CD14-positive monocyte (primary cell): Measurements from ENCODE around the gene CLDN20. TPM values are rescaled to one million over a fixed set of nuclear protein-coding genes. Genes with fewer than 3 reads are reported as not detected.

Experiments used
- DNase-seq, 3 donors: peaks; one replicate each; pipeline ENCODE4 v3.0.0-alpha.2; 2011 to 2022
- H2AFZ ChIP-seq: 2 replicates; pipeline ENCODE4 v1.6.0; 2012; ENCODE audit warnings: mild to moderate bottlenecking, low read depth, low read length, inconsistent platforms; ENCODE audit not compliant: insufficient read depth, poor library complexity, severe bottlenecking
- H3K27ac ChIP-seq, 2 donors: 1 replicate in 1 of 2; 2 replicates in 1 of 2; pipeline ENCODE4 v1.5.1; 2012 to 2013; ENCODE audit warnings: low read length in 2 of 2, control low read depth in 1 of 2, inconsistent platforms in 1 of 2, low read depth in 1 of 2, mild to moderate bottlenecking in 1 of 2
- H3K27me3 ChIP-seq, 2 donors: one replicate each; pipeline versions ENCODE4 v1.6.0 to v1.6.1; 2011 to 2013; ENCODE audit warnings: low read length in 2 of 2; ENCODE audit not compliant: control insufficient read depth in 2 of 2, insufficient read depth in 2 of 2
- H3K36me3 ChIP-seq, 2 donors: replicated peaks in 1 of 2; 1 replicate in 1 of 2; 2 replicates in 1 of 2; pipeline versions ENCODE4 v1.5.1 to v1.6.1; 2012 to 2013; ENCODE audit warnings: low read length in 2 of 2, control low read depth in 1 of 2, inconsistent platforms in 1 of 2, mild to moderate bottlenecking in 1 of 2; ENCODE audit not compliant: insufficient read depth in 2 of 2, control insufficient read depth in 1 of 2
- H3K4me1 ChIP-seq, 2 donors: 1 replicate in 1 of 2; 2 replicates in 1 of 2; pipeline versions ENCODE4 v1.5.1 to v1.6.1; 2012 to 2013; ENCODE audit warnings: low read length in 2 of 2, control low read depth in 1 of 2, inconsistent platforms in 1 of 2, mild to moderate bottlenecking in 1 of 2, moderate library complexity in 1 of 2; ENCODE audit not compliant: insufficient read depth in 2 of 2, control insufficient read depth in 1 of 2
- H3K4me2 ChIP-seq: replicated peaks from 2 replicates; pipeline ENCODE3; 2012; ENCODE audit warnings: low read length, moderate library complexity, mild to moderate bottlenecking; ENCODE audit not compliant: poor library complexity, severe bottlenecking; ENCODE audit errors: extremely low read depth
- H3K4me3 ChIP-seq, 3 experiments: fragments of 200-600 bp in 1 of 3; sonication (generic) in 1 of 3; replicated peaks in 1 of 3; 1 replicate in 2 of 3; 2 replicates in 1 of 3; pipeline ENCODE4 v1.5.1; 2011 to 2013; ENCODE audit warnings: low read length in 3 of 3, mild to moderate bottlenecking in 3 of 3, control low read depth in 2 of 3, low read depth in 2 of 3, inconsistent platforms in 1 of 3, moderate library complexity in 1 of 3
- H3K79me2 ChIP-seq: 2 replicates; pipeline ENCODE4 v1.6.0; 2012; ENCODE audit warnings: mild to moderate bottlenecking, control low read depth, inconsistent platforms, low read length, moderate library complexity; ENCODE audit not compliant: insufficient read depth
- H3K9ac ChIP-seq: 2 replicates; pipeline ENCODE4 v1.6.0; 2017; ENCODE audit warnings: low read length, mild to moderate bottlenecking; ENCODE audit not compliant: insufficient read depth, poor library complexity, severe bottlenecking
- H3K9me3 ChIP-seq, 2 donors: replicated peaks in 1 of 2; 1 replicate in 1 of 2; 2 replicates in 1 of 2; pipeline versions ENCODE4 v1.5.1 to v1.6.1; 2012 to 2013; ENCODE audit warnings: low read length in 2 of 2, control low read depth in 1 of 2; ENCODE audit not compliant: control insufficient read depth in 1 of 2, insufficient read depth in 1 of 2
- H4K20me1 ChIP-seq: 2 replicates; pipeline ENCODE4 v1.6.0; 2012; ENCODE audit warnings: mild to moderate bottlenecking, low read length, control low read depth, moderate library complexity; ENCODE audit not compliant: insufficient read depth
- H3K27ac Mint-ChIP-seq, 7 donors: one replicate each; pipeline ENCODE4 v1.8.0; 2020; ENCODE audit warnings: mild to moderate bottlenecking in 7 of 7, mixed read lengths in 7 of 7, moderate library complexity in 6 of 7, inconsistent platforms in 2 of 7
- H3K27me3 Mint-ChIP-seq, 3 donors: one replicate each; pipeline ENCODE4 v1.8.0; 2021 to 2022; ENCODE audit warnings: low read depth in 3 of 3, mild to moderate bottlenecking in 3 of 3, mixed read lengths in 3 of 3, moderate library complexity in 3 of 3, inconsistent platforms in 1 of 3
- H3K36me3 Mint-ChIP-seq, 2 donors: one replicate each; pipeline ENCODE4 v1.8.0; 2020; ENCODE audit warnings: mixed read lengths in 2 of 2, inconsistent platforms in 1 of 2, mild to moderate bottlenecking in 1 of 2
- H3K4me1 Mint-ChIP-seq: one replicate; pipeline ENCODE4 v1.8.0; 2020; ENCODE audit warnings: mild to moderate bottlenecking, mixed read lengths
- H3K4me3 Mint-ChIP-seq, 2 donors: one replicate each; pipeline ENCODE4 v1.8.0; 2020; ENCODE audit warnings: mild to moderate bottlenecking in 2 of 2, mixed read lengths in 2 of 2, moderate library complexity in 1 of 2
- H3K9me3 Mint-ChIP-seq, 7 donors: one replicate each; pipeline ENCODE4 v1.8.0; 2020 to 2022; ENCODE audit warnings: mixed read lengths in 7 of 7, mild to moderate bottlenecking in 6 of 7, moderate library complexity in 6 of 7, inconsistent platforms in 2 of 7
- CTCF ChIP-seq: fragments of 200-600 bp; IDR thresholded peaks from one replicate; pipeline ENCODE4 v1.8.0; 2022; ENCODE audit warnings: antibody characterized with exemption, mild to moderate bottlenecking
- WGBS: methylation state at CpG from one replicate; pipeline ENCODE4 v1.1.5; 2013; ENCODE audit warnings: missing lambda C conversion rate; ENCODE audit not compliant: insufficient coverage; 5-methylcytosine and 5-hydroxymethylcytosine counted together
- intact Hi-C, 2 donors: fragments of 100-400 bp; cut with micrococcal nuclease; formaldehyde crosslinking; loops; one replicate each; pipeline versions ENCODE4 v1.15.0 to v1.15.1; 2023
- polyA plus RNA-seq, 3 donors: library from polyadenylated mRNA; depleted of rRNA in 1 of 3; unstranded in 2 of 3; stranded (reverse) in 1 of 3; fragments of 300-500 nt in 2 of 3; fragments of >200 nt in 1 of 3; fragmentation: Illumina TruSeq in 2 of 3; gene quantifications; 1 replicate in 2 of 3; 2 replicates in 1 of 3; pipeline ENCODE4 v1.2.3, GENCODE V29; 2012 to 2021

The CLDN20 gene
- polyA plus RNA-seq, 3 donors, result not detected

GRCh38 chr6:155274533-155274932 is 10.7 kb downstream of the CLDN20 start:
- no CpG with 5 or more reads among the region's 1 CpG for WGBS
- Mint-ChIP-seq H3K4me3 (no peak overlapping the region), H3K4me1 (no peaks in the 10 kb centered on the region), H3K9me3 (no peaks in the 10 kb centered on the region), H3K27ac (no peak overlapping the region), H3K27me3 (no peaks in the 10 kb centered on the region), H3K36me3 (peaks cover 39 to 41% of the 10 kb centered on the region in 2 donors)
- Histone ChIP-seq H3K27me3 (no peaks in the 10 kb centered on the region), H4K20me1 (no peaks in the 10 kb centered on the region), H3K4me2 (no peak overlapping the region), H3K4me1 (no peaks in the 10 kb centered on the region), H3K36me3 (peaks cover 17 to 38% of the 10 kb centered on the region in 2 donors), H3K27ac (no peak overlapping the region), H3K9ac (no peak overlapping the region), H3K79me2 (no peaks in the 10 kb centered on the region), H3K4me3 (no peak overlapping the region), H3K9me3 (no peaks in the 10 kb centered on the region), H2AFZ (no peak overlapping the region)
- TF ChIP-seq CTCF, result no peak
- intact Hi-C loops, result no loop called here
- no peak for DNase-seq

- Histone ChIP-seq H4K20me1 (no peaks in the 10 kb centered on the region), H3K9ac (no peak overlapping the region), H3K27ac (no peak overlapping the region), H3K27me3 (no peaks in the 10 kb centered on the region), H3K9me3 (no peaks in the 10 kb centered on the region), H3K79me2 (no peaks in the 10 kb centered on the region), H3K4me3 (no peak overlapping the region), H3K4me1 (no peaks in the 10 kb centered on the region), H2AFZ (no peak overlapping the region), H3K36me3 (peaks cover 22 to 50% of the 10 kb centered on the region in 2 donors), H3K4me2 (no peak overlapping the region)
- DNase-seq, result no peak
- Mint-ChIP-seq H3K27ac (peak overlapping the region in 2 of 7 donors; percentile 5 to 10), H3K36me3 (peaks cover 43 to 47% of the 10 kb centered on the region in 2 donors), H3K9me3 (no peaks in the 10 kb centered on the region), H3K4me1 (no peaks in the 10 kb centered on the region), H3K4me3 (no peak overlapping the region), H3K27me3 (no peaks in the 10 kb centered on the region)
- no peak for TF ChIP-seq CTCF
- intact Hi-C loops, result no loop called here
- WGBS, result 96% methylated on average over 6 of the region's 10 CpGs
These were observed 12.1 kb downstream of the CLDN20 start for GRCh38 chr6:155275808-155276480.
